HepG2 (cell line): ENCODE data around the gene PLAAT3. TPM values are rescaled to one million over a fixed set of nuclear protein-coding genes. Genes with fewer than 3 reads are reported as not detected.

ENCODE experiments used
- ATAC-seq: fragments of 200-7000 bp; cut with Tn5 transposase; 3 replicates; pipeline ENCODE4 v1.9.1; 2020; ENCODE audit warnings: mild to moderate bottlenecking, moderate library complexity
- BruUV-seq: library from RNA; stranded (reverse); fragments of 400-500 nt; replicated peaks from 2 replicates; lab custom pipeline; 2021; lab: Mats Ljungman, UMichigan
- CTCF ChIA-PET: fragments of 300-600 bp; formaldehyde crosslinking; extraction: SDS; loops from one replicate; lab custom pipeline; 2021; ENCODE audit warnings: low total read pairs, inconsistent platforms, low intra/inter-chr PET ratio; lab: Yijun Ruan, JAX
- POLR2A ChIA-PET: fragments of 350-600 bp; sonication (Branson Sonifier 250); formaldehyde crosslinking; loops from one replicate; lab custom pipeline; 2020; ENCODE audit warnings: antibody characterized with exemption, inconsistent platforms; lab: Yijun Ruan, JAX
- DNase-seq: peaks from one replicate; pipeline ENCODE4 v3.0.0-alpha.2; 2015; ENCODE audit warnings: low spot score
- FAIRE-seq: peaks from 3 replicates; lab custom pipeline; 2011; peaks lifted over from hg19 to GRCh38; lab: Jason Lieb, UNC
- H2AFZ ChIP-seq: one replicate; pipeline ENCODE4 v1.6.1; 2011; ENCODE audit warnings: low read length, inconsistent platforms
- H3K27ac ChIP-seq: fragments of 300-600 bp; 3 replicates; pipeline ENCODE4 v1.8.0; 2011; ENCODE audit warnings: mixed run types, mild to moderate bottlenecking, mixed read lengths, low read length, inconsistent platforms; ENCODE audit not compliant: insufficient read depth; ENCODE audit errors: extremely low read length
- H3K27me3 ChIP-seq, 2 experiments: fragments of 200-600 bp in 1 of 2; 2 replicates in 1 of 2; 3 replicates in 1 of 2; pipeline versions ENCODE4 v1.6.0 to v1.8.0; 2011; ENCODE audit warnings: low read length in 2 of 2, mild to moderate bottlenecking in 2 of 2, moderate library complexity in 2 of 2, inconsistent platforms in 1 of 2; ENCODE audit not compliant: insufficient read depth in 2 of 2, control insufficient read depth in 1 of 2
- H3K36me3 ChIP-seq, 2 experiments: fragments of 200-600 bp in 1 of 2; replicated peaks in 1 of 2; 2 replicates in 1 of 2; 3 replicates in 1 of 2; pipeline versions ENCODE4 v1.5.1 to v1.8.0; 2011; ENCODE audit warnings: low read length in 2 of 2, inconsistent platforms in 1 of 2; ENCODE audit not compliant: insufficient read depth in 2 of 2, control insufficient read depth in 1 of 2
- H3K4me1 ChIP-seq: 2 replicates; pipeline ENCODE4 v1.5.1; 2012; ENCODE audit warnings: low read length, inconsistent platforms; ENCODE audit not compliant: insufficient read depth
- H3K4me2 ChIP-seq: 2 replicates; pipeline ENCODE4 v1.6.0; 2011; ENCODE audit warnings: low read depth, low read length, inconsistent platforms
- H3K4me3 ChIP-seq, 3 experiments: fragments of 200-600 bp in 1 of 3; sonication (generic), shearing (Covaris generic) in 1 of 3; replicated peaks in 1 of 3; 2 replicates each; pipeline ENCODE4 v1.5.1; 2011 to 2016; ENCODE audit warnings: low read length in 3 of 3, inconsistent platforms in 2 of 3, low read depth in 2 of 3, mild to moderate bottlenecking in 2 of 3, control low read depth in 1 of 3, mixed read lengths in 1 of 3; ENCODE audit not compliant: insufficient read depth in 1 of 3
- H3K79me2 ChIP-seq: one replicate; pipeline ENCODE4 v1.6.1; 2011; ENCODE audit warnings: low read length, inconsistent platforms; ENCODE audit not compliant: insufficient read depth
- H3K9ac ChIP-seq: 2 replicates; pipeline ENCODE4 v1.6.0; 2011; ENCODE audit warnings: mild to moderate bottlenecking, low read depth, low read length, inconsistent platforms; ENCODE audit not compliant: insufficient read depth
- H3K9me3 ChIP-seq: 2 replicates; pipeline ENCODE4 v1.5.1; 2012; ENCODE audit warnings: mild to moderate bottlenecking, low read length
- H4K20me1 ChIP-seq: 2 replicates; pipeline ENCODE4 v1.6.0; 2011; ENCODE audit warnings: inconsistent platforms, mild to moderate bottlenecking, low read length, moderate library complexity; ENCODE audit not compliant: insufficient read depth
- AGO2 ChIP-seq: fragments of 200-400 bp; formaldehyde crosslinking; optimal IDR thresholded peaks from 2 replicates; pipeline ENCODE3; 2017; ENCODE audit warnings: mild to moderate bottlenecking, low read depth, low read length, moderate library complexity
- ARID4A ChIP-seq: sonication (generic); formaldehyde crosslinking; IDR thresholded peaks from 2 replicates; pipeline ENCODE4 v1.5.0; 2020; ENCODE audit warnings: mild to moderate bottlenecking, missing genetic modification reagents, borderline replicate concordance
- ATRX ChIP-seq: sonication (generic); formaldehyde crosslinking; IDR thresholded peaks from 2 replicates; pipeline ENCODE4 v1.4.0; 2020; ENCODE audit warnings: missing genetic modification reagents, borderline replicate concordance
- EED ChIP-seq: sonication (generic); formaldehyde crosslinking; IDR thresholded peaks from 2 replicates; pipeline ENCODE4 v1.5.0; 2020; ENCODE audit warnings: mild to moderate bottlenecking, missing genetic modification reagents
- ELF1 ChIP-seq: sonication (generic); formaldehyde crosslinking; IDR thresholded peaks from 2 replicates; pipeline ENCODE4 v1.4.0; 2020; ENCODE audit warnings: missing genetic modification reagents
- PHF20 ChIP-seq: sonication (generic); formaldehyde crosslinking; IDR thresholded peaks from 2 replicates; pipeline ENCODE4 v1.5.0; 2020; ENCODE audit warnings: mild to moderate bottlenecking, missing genetic modification reagents
- STAG1 ChIP-seq: sonication (generic); formaldehyde crosslinking; IDR thresholded peaks from 2 replicates; pipeline ENCODE4 v1.4.0; 2020; ENCODE audit warnings: missing genetic modification reagents
- ZMYM4 ChIP-seq: sonication (generic); formaldehyde crosslinking; IDR thresholded peaks from 2 replicates; pipeline ENCODE4 v1.8.1; 2023; ENCODE audit warnings: mild to moderate bottlenecking, missing genetic modification reagents
- ZNF18 ChIP-seq: sonication (generic); formaldehyde crosslinking; IDR thresholded peaks from 2 replicates; pipeline ENCODE4 v1.8.0; 2022; ENCODE audit warnings: mild to moderate bottlenecking, missing genetic modification reagents; ENCODE audit not compliant: insufficient replicate concordance
- ZNF180 ChIP-seq: sonication (generic); formaldehyde crosslinking; IDR thresholded peaks from 2 replicates; pipeline ENCODE4 v1.4.0; 2020; ENCODE audit warnings: low read depth, missing genetic modification reagents, borderline replicate concordance
- ZNF383 ChIP-seq: sonication (generic); formaldehyde crosslinking; IDR thresholded peaks from 2 replicates; pipeline ENCODE4 v1.4.0; 2020; ENCODE audit warnings: missing genetic modification reagents, mild to moderate bottlenecking, borderline replicate concordance
- ZNF704 ChIP-seq: sonication (generic); formaldehyde crosslinking; IDR thresholded peaks from 2 replicates; pipeline ENCODE4 v1.8.1; 2023; ENCODE audit warnings: mild to moderate bottlenecking, inconsistent platforms, moderate library complexity, missing genetic modification reagents, borderline replicate concordance
- WGBS: methylation state at CpG from one replicate; pipeline ENCODE4 v1.1.6; 2017; ENCODE audit warnings: low lambda C conversion rate; 5-methylcytosine and 5-hydroxymethylcytosine counted together
- in situ Hi-C: cut with HindIII; loops from 2 replicates; pipeline ENCODE4 v1.10.0; 2017; ENCODE audit warnings: low pct_unique_long_range_greater_than_20kb; ENCODE audit not compliant: extremely low pct_ligation_motif_present
- intact Hi-C: fragments of 100-400 bp; cut with micrococcal nuclease; formaldehyde crosslinking; loops from one replicate; pipeline ENCODE4 v1.10.0; 2022; ENCODE audit not compliant: unreplicated experiment
- polyA plus RNA-seq, 8 experiments: library from polyadenylated mRNA; depleted of rRNA in 3 of 8; stranded (reverse) in 7 of 8; unstranded in 1 of 8; fragments of >200 nt; fragmentation: Illumina TruSeq in 4 of 8; extraction: Trizol in 4 of 8; gene quantifications; 2 replicates each; pipeline versions ENCODE4 v1.2.1 to v1.2.3, GENCODE V29; 2011 to 2016; ENCODE audit warnings: low read depth in 4 of 8, missing spikeins in 1 of 8, mixed read lengths in 1 of 8; ENCODE audit not compliant: insufficient read depth in 1 of 8
- total RNA-seq, 5 experiments: library from RNA; depleted of rRNA; stranded (reverse); fragments of >200 nt; fragmentation: Illumina TruSeq; extraction: Trizol; gene quantifications; 2 replicates each; pipeline ENCODE4 v1.2.3, GENCODE V29; 2016; ENCODE audit warnings: low read depth in 1 of 5

Gene PLAAT3
- total and polyA plus RNA-seq, 2 of the 13 experiments (the other 11 are each of a cell fraction or from before 2014, with no cell fraction given), result 9.3 to 16.4 TPM

- no peak for TF ChIP-seq ZNF704
- TF ChIP-seq ARID4A (CRISPR knock-in tag), result peak; percentile 35; the same call in 1 of the 2 replicates
Measured at GRCh38 chr11:63574856-63575602, 39.2 kb downstream of the PLAAT3 start (continued).

- WGBS, result 33% methylated on average over 15 of the region's 15 CpGs
- no peaks in the 10 kb centered on the region for H3K9me3 ChIP-seq
- CTCF ChIA-PET, result no interaction called here
- H3K4me3 ChIP-seq, result peak overlapping the region; percentile 44 to 63 (median 62)
- no peaks in the 10 kb centered on the region for H3K36me3 ChIP-seq
- H2AFZ ChIP-seq, result peak overlapping the region; percentile 82
- no peaks in the 10 kb centered on the region for H3K79me2 ChIP-seq
- peak; percentile 78 for DNase-seq
- no TSS peak for BruUV-seq
- FAIRE-seq, result no peak
- peak overlapping the region; percentile 77 for H3K4me2 ChIP-seq
- intact Hi-C loops, result no loop called here
- ATAC-seq, result peak; percentile 97
- H3K27me3 ChIP-seq, result no peaks in the 10 kb centered on the region
- in situ Hi-C loops, result no loop called here
- H3K4me1 ChIP-seq, result peaks cover 33% of the 10 kb centered on the region
- H3K9ac ChIP-seq, result peak overlapping the region; percentile 68
- H3K27ac ChIP-seq, result peak overlapping the region; percentile 85
- POLR2A ChIA-PET, result interaction anchor here (1.2 to 1.7 kb wide), 4 partner anchors 9 to 733 kb away, joined by 3 to 8 read pairs (median 7); partner anchors contain the start of gene PLAAT2
- H4K20me1 ChIP-seq, result no peaks in the 10 kb centered on the region
- TF ChIP-seq ATRX (no peak), PHF20 (CRISPR knock-in tag) (peak; percentile 51; the same call in 1 of the 2 replicates), ZMYM4 (CRISPR knock-in tag) (peak; percentile 10; the same call in 1 of the 2 replicates), STAG1 (CRISPR knock-in tag) (peak; percentile 22; the same call in 1 of the 2 replicates), ZNF180 (CRISPR knock-in tag) (no peak), AGO2 (no peak), ELF1 (CRISPR knock-in tag) (peak; percentile 53; the same call in 1 of the 2 replicates), ZNF18 (CRISPR knock-in tag) (peak; percentile 44), ZNF383 (CRISPR knock-in tag) (no peak), EED (CRISPR knock-in tag) (0 out of 2 replicates have a peak, but pooled peaks have one; percentile 25)
Measured at GRCh38 chr11:63573881-63574855, 40.1 kb downstream of the PLAAT3 start.
